GM23338 (cell line): Measurements from ENCODE around the gene PPID. TPM values are rescaled to one million over a fixed set of nuclear protein-coding genes. Genes with fewer than 3 reads are reported as not detected.

Source experiments
- ATAC-seq: fragments of 200-7000 bp; cut with Tn5 transposase; 3 replicates; pipeline ENCODE4 v1.9.1; 2020
- DNase-seq: peaks from one replicate; pipeline ENCODE4 v3.0.0-alpha.2; 2015; ENCODE audit warnings: low spot score
- H2AFZ ChIP-seq: fragments of 200-600 bp; sonication (generic); 2 replicates; pipeline ENCODE4 v1.8.0; 2016; ENCODE audit warnings: antibody characterized with exemption, mild to moderate bottlenecking, moderate library complexity
- H3F3A ChIP-seq: fragments of 200-600 bp; sonication (generic); replicated peaks from 2 replicates; pipeline ENCODE4 v1.8.0; 2017; ENCODE audit warnings: antibody characterized with exemption, mixed run types, low read depth
- H3K27ac ChIP-seq: fragments of 200-600 bp; sonication (generic); 2 replicates; pipeline ENCODE4 v1.6.1; 2016; ENCODE audit warnings: low read depth
- H3K27me3 ChIP-seq: fragments of 200-600 bp; sonication (generic); 2 replicates; pipeline ENCODE4 v1.8.0; 2016; ENCODE audit warnings: mild to moderate bottlenecking, mixed run types, moderate library complexity; ENCODE audit not compliant: insufficient read depth
- H3K36me3 ChIP-seq: fragments of 200-600 bp; sonication (generic); 2 replicates; pipeline ENCODE4 v1.8.0; 2016; ENCODE audit warnings: mild to moderate bottlenecking; ENCODE audit not compliant: insufficient read depth
- H3K4me1 ChIP-seq: fragments of 200-600 bp; sonication (generic); 2 replicates; pipeline ENCODE4 v1.8.0; 2016; ENCODE audit warnings: mild to moderate bottlenecking, moderate library complexity; ENCODE audit not compliant: insufficient read depth
- H3K4me2 ChIP-seq: fragments of 200-600 bp; sonication (generic); 2 replicates; pipeline ENCODE4 v1.7.1; 2017; ENCODE audit warnings: mixed run types
- H3K4me3 ChIP-seq: fragments of 200-600 bp; sonication (generic); 2 replicates; pipeline ENCODE4 v1.6.1; 2016; ENCODE audit warnings: mixed run types
- H3K79me2 ChIP-seq: fragments of 200-600 bp; sonication (generic); replicated peaks from 2 replicates; pipeline ENCODE4 v1.8.0; 2017; ENCODE audit warnings: mild to moderate bottlenecking; ENCODE audit not compliant: insufficient read depth
- H3K9me2 ChIP-seq: fragments of 200-600 bp; sonication (generic); 2 replicates; pipeline ENCODE4 v1.8.0; 2017; ENCODE audit not compliant: insufficient read depth
- H4K20me1 ChIP-seq: fragments of 200-600 bp; sonication (generic); replicated peaks from 2 replicates; pipeline ENCODE4 v1.8.0; 2017; ENCODE audit warnings: mild to moderate bottlenecking; ENCODE audit not compliant: insufficient read depth
- H3K27ac Mint-ChIP-seq: 2 replicates; pipeline ENCODE4 v1.8.0; 2020; ENCODE audit warnings: inconsistent platforms, mild to moderate bottlenecking, moderate library complexity, mixed read lengths
- H3K27me3 Mint-ChIP-seq: 3 replicates; pipeline ENCODE4 v1.8.0; 2022; ENCODE audit warnings: low read depth, mild to moderate bottlenecking, moderate library complexity, mixed read lengths, inconsistent platforms; ENCODE audit not compliant: insufficient read depth, poor library complexity
- H3K36me3 Mint-ChIP-seq: 3 replicates; pipeline ENCODE4 v1.8.0; 2021; ENCODE audit warnings: low read depth, mild to moderate bottlenecking, inconsistent platforms, moderate library complexity, mixed read lengths
- H3K4me1 Mint-ChIP-seq: 3 replicates; pipeline ENCODE4 v1.8.0; 2020; ENCODE audit warnings: mild to moderate bottlenecking, inconsistent platforms, mixed read lengths
- H3K4me3 Mint-ChIP-seq: 3 replicates; pipeline ENCODE4 v1.8.0; 2021; ENCODE audit warnings: moderate library complexity, mild to moderate bottlenecking, inconsistent platforms, mixed read lengths
- H3K9me3 Mint-ChIP-seq: 3 replicates; pipeline ENCODE4 v1.8.0; 2020; ENCODE audit warnings: moderate library complexity, mild to moderate bottlenecking, inconsistent platforms, mixed read lengths
- CREB1 ChIP-seq: fragments of 250-450 bp; sonication (Bioruptor Pico); IDR thresholded peaks from 2 replicates; pipeline ENCODE4 v1.5.0; 2020; ENCODE audit warnings: low read depth, mild to moderate bottlenecking, moderate library complexity
- ETS1 ChIP-seq: IDR thresholded peaks from 2 replicates; pipeline ENCODE4 v1.6.1; 2016; ENCODE audit warnings: antibody characterized with exemption
- JUNB ChIP-seq: IDR thresholded peaks from one replicate; pipeline ENCODE4 v1.6.1; 2016; ENCODE audit warnings: antibody characterized with exemption; ENCODE audit not compliant: unreplicated experiment
- NANOG ChIP-seq: IDR thresholded peaks from 2 replicates; pipeline ENCODE4 v1.6.1; 2016; ENCODE audit warnings: antibody characterized with exemption, borderline replicate concordance
- POLR2AphosphoS5 ChIP-seq: IDR thresholded peaks from 2 replicates; pipeline ENCODE4 v1.6.1; 2016; ENCODE audit warnings: antibody characterized with exemption, low read depth
- REST ChIP-seq: IDR thresholded peaks from one replicate; pipeline ENCODE4 v1.6.1; 2018; ENCODE audit warnings: antibody characterized with exemption; ENCODE audit not compliant: unreplicated experiment
- ZNF114 ChIP-seq: fragments of 250-450 bp; sonication (Bioruptor Pico); IDR thresholded peaks from 2 replicates; pipeline ENCODE4 v1.5.0; 2020; ENCODE audit warnings: mild to moderate bottlenecking, moderate library complexity
- ZNF331 ChIP-seq: fragments of 250-450 bp; sonication (Bioruptor Pico); IDR thresholded peaks from 2 replicates; pipeline ENCODE4 v1.5.0; 2020; ENCODE audit warnings: low read depth, mild to moderate bottlenecking, moderate library complexity
- ZNF462 ChIP-seq: fragments of 250-450 bp; sonication (Bioruptor Pico); IDR thresholded peaks from 2 replicates; pipeline ENCODE4 v1.5.0; 2020; ENCODE audit warnings: mild to moderate bottlenecking, moderate library complexity
- polyA plus RNA-seq: library from polyadenylated mRNA; unstranded; fragments of >200 nt; fragmentation: Nextera tagmentation; extraction: Ambion mirVana; gene quantifications from 2 replicates; pipeline ENCODE4 v1.2.1, GENCODE V29; 2016
- total RNA-seq: library from RNA; depleted of rRNA; stranded (reverse); fragments of >200 nt; shearing (Covaris generic); gene quantifications from 2 replicates; pipeline ENCODE4 v1.2.3, GENCODE V29; 2014

The PPID gene
- total and polyA plus RNA-seq, 2 experiments from 2014 or later, result 56.6 to 66.2 TPM

GRCh38 chr4:158682066-158682465 is 41.1 kb downstream of the PPID start:
- H3K9me3 Mint-ChIP-seq, result no peaks in the 10 kb centered on the region
- ATAC-seq, result no peak
- TF ChIP-seq ZNF462 (CRISPR knock-in tag), result no peak
- no peak for TF ChIP-seq POLR2AphosphoS5
- no peak for TF ChIP-seq ZNF114 (CRISPR knock-in tag)
- no peak for TF ChIP-seq JUNB
- TF ChIP-seq NANOG, result no peak
- TF ChIP-seq ZNF331 (CRISPR knock-in tag), result no peak
- TF ChIP-seq REST, result no peak
- TF ChIP-seq CREB1 (CRISPR knock-in tag), result no peak
- TF ChIP-seq ETS1, result no peak

More at GRCh38 chr4:158682066-158682465, 41.1 kb downstream of the PPID start:
- Histone ChIP-seq H3K79me2 (no peaks in the 10 kb centered on the region), H3K4me2 (no peak overlapping the region), H3K36me3 (no peaks in the 10 kb centered on the region), H3K27me3 (no peaks in the 10 kb centered on the region), H4K20me1 (no peaks in the 10 kb centered on the region), H3K4me3 (no peak overlapping the region), H3F3A (no peaks in the 10 kb centered on the region), H3K4me1 (peaks cover 6% of the 10 kb centered on the region; the same call in 1 of the 2 replicates), H3K27ac (no peak overlapping the region), H2AFZ (no peak overlapping the region), H3K9me2 (no peaks in the 10 kb centered on the region)
- no peaks in the 10 kb centered on the region for H3K36me3 Mint-ChIP-seq
- no peak for DNase-seq
- H3K4me3 Mint-ChIP-seq, result no peak overlapping the region
- H3K4me1 Mint-ChIP-seq, result peaks cover 10% of the 10 kb centered on the region; the same call in 2 of the 3 replicates
- no peak overlapping the region for H3K27ac Mint-ChIP-seq
- H3K27me3 Mint-ChIP-seq, result no peaks in the 10 kb centered on the region
